GM23338 (cell line): Measurements from ENCODE around the gene OR10AD1. TPM values are rescaled to one million over a fixed set of nuclear protein-coding genes. Genes with fewer than 3 reads are reported as not detected.
"Not testable (repeated sequence)": the region's sequence is repeated elsewhere in the genome, so short reads cannot be mapped to it uniquely, and the experiment has no call there.

ENCODE experiments used
- ATAC-seq: fragments of 200-7000 bp; cut with Tn5 transposase; 3 replicates; pipeline ENCODE4 v1.9.1; 2020
- DNase-seq: peaks from one replicate; pipeline ENCODE4 v3.0.0-alpha.2; 2015; ENCODE audit warnings: low spot score
- H2AFZ ChIP-seq: fragments of 200-600 bp; sonication (generic); 2 replicates; pipeline ENCODE4 v1.8.0; 2016; ENCODE audit warnings: antibody characterized with exemption, mild to moderate bottlenecking, moderate library complexity
- H3F3A ChIP-seq: fragments of 200-600 bp; sonication (generic); replicated peaks from 2 replicates; pipeline ENCODE4 v1.8.0; 2017; ENCODE audit warnings: antibody characterized with exemption, mixed run types, low read depth
- H3K27ac ChIP-seq: fragments of 200-600 bp; sonication (generic); 2 replicates; pipeline ENCODE4 v1.6.1; 2016; ENCODE audit warnings: low read depth
- H3K27me3 ChIP-seq: fragments of 200-600 bp; sonication (generic); 2 replicates; pipeline ENCODE4 v1.8.0; 2016; ENCODE audit warnings: mild to moderate bottlenecking, mixed run types, moderate library complexity; ENCODE audit not compliant: insufficient read depth
- H3K36me3 ChIP-seq: fragments of 200-600 bp; sonication (generic); 2 replicates; pipeline ENCODE4 v1.8.0; 2016; ENCODE audit warnings: mild to moderate bottlenecking; ENCODE audit not compliant: insufficient read depth
- H3K4me1 ChIP-seq: fragments of 200-600 bp; sonication (generic); 2 replicates; pipeline ENCODE4 v1.8.0; 2016; ENCODE audit warnings: mild to moderate bottlenecking, moderate library complexity; ENCODE audit not compliant: insufficient read depth
- H3K4me2 ChIP-seq: fragments of 200-600 bp; sonication (generic); 2 replicates; pipeline ENCODE4 v1.7.1; 2017; ENCODE audit warnings: mixed run types
- H3K4me3 ChIP-seq: fragments of 200-600 bp; sonication (generic); 2 replicates; pipeline ENCODE4 v1.6.1; 2016; ENCODE audit warnings: mixed run types
- H3K79me2 ChIP-seq: fragments of 200-600 bp; sonication (generic); replicated peaks from 2 replicates; pipeline ENCODE4 v1.8.0; 2017; ENCODE audit warnings: mild to moderate bottlenecking; ENCODE audit not compliant: insufficient read depth
- H3K9me2 ChIP-seq: fragments of 200-600 bp; sonication (generic); 2 replicates; pipeline ENCODE4 v1.8.0; 2017; ENCODE audit not compliant: insufficient read depth
- H4K20me1 ChIP-seq: fragments of 200-600 bp; sonication (generic); replicated peaks from 2 replicates; pipeline ENCODE4 v1.8.0; 2017; ENCODE audit warnings: mild to moderate bottlenecking; ENCODE audit not compliant: insufficient read depth
- H3K27ac Mint-ChIP-seq: 2 replicates; pipeline ENCODE4 v1.8.0; 2020; ENCODE audit warnings: inconsistent platforms, mild to moderate bottlenecking, moderate library complexity, mixed read lengths
- H3K27me3 Mint-ChIP-seq: 3 replicates; pipeline ENCODE4 v1.8.0; 2022; ENCODE audit warnings: low read depth, mild to moderate bottlenecking, moderate library complexity, mixed read lengths, inconsistent platforms; ENCODE audit not compliant: insufficient read depth, poor library complexity
- H3K36me3 Mint-ChIP-seq: 3 replicates; pipeline ENCODE4 v1.8.0; 2021; ENCODE audit warnings: low read depth, mild to moderate bottlenecking, inconsistent platforms, moderate library complexity, mixed read lengths
- H3K4me1 Mint-ChIP-seq: 3 replicates; pipeline ENCODE4 v1.8.0; 2020; ENCODE audit warnings: mild to moderate bottlenecking, inconsistent platforms, mixed read lengths
- H3K4me3 Mint-ChIP-seq: 3 replicates; pipeline ENCODE4 v1.8.0; 2021; ENCODE audit warnings: moderate library complexity, mild to moderate bottlenecking, inconsistent platforms, mixed read lengths
- H3K9me3 Mint-ChIP-seq: 3 replicates; pipeline ENCODE4 v1.8.0; 2020; ENCODE audit warnings: moderate library complexity, mild to moderate bottlenecking, inconsistent platforms, mixed read lengths
- CREB1 ChIP-seq: fragments of 250-450 bp; sonication (Bioruptor Pico); IDR thresholded peaks from 2 replicates; pipeline ENCODE4 v1.5.0; 2020; ENCODE audit warnings: low read depth, mild to moderate bottlenecking, moderate library complexity
- polyA plus RNA-seq: library from polyadenylated mRNA; unstranded; fragments of >200 nt; fragmentation: Nextera tagmentation; extraction: Ambion mirVana; gene quantifications from 2 replicates; pipeline ENCODE4 v1.2.1, GENCODE V29; 2016
- total RNA-seq: library from RNA; depleted of rRNA; stranded (reverse); fragments of >200 nt; shearing (Covaris generic); gene quantifications from 2 replicates; pipeline ENCODE4 v1.2.3, GENCODE V29; 2014
- TF ChIP-seq, protein P1 (sequence below): fragments of 250-450 bp; sonication (Bioruptor Pico); IDR thresholded peaks from 2 replicates; pipeline ENCODE4 v1.5.0; 2020; ENCODE audit warnings: mild to moderate bottlenecking, moderate library complexity
- TF ChIP-seq, protein P2 (sequence below): IDR thresholded peaks from one replicate; pipeline ENCODE4 v1.6.1; 2018; ENCODE audit warnings: antibody characterized with exemption; ENCODE audit not compliant: unreplicated experiment
- TF ChIP-seq, protein P3 (sequence below): IDR thresholded peaks from 2 replicates; pipeline ENCODE4 v1.6.1; 2016; ENCODE audit warnings: antibody characterized with exemption

Gene OR10AD1
- total and polyA plus RNA-seq, 2 experiments from 2014 or later: not detected

DNA sequence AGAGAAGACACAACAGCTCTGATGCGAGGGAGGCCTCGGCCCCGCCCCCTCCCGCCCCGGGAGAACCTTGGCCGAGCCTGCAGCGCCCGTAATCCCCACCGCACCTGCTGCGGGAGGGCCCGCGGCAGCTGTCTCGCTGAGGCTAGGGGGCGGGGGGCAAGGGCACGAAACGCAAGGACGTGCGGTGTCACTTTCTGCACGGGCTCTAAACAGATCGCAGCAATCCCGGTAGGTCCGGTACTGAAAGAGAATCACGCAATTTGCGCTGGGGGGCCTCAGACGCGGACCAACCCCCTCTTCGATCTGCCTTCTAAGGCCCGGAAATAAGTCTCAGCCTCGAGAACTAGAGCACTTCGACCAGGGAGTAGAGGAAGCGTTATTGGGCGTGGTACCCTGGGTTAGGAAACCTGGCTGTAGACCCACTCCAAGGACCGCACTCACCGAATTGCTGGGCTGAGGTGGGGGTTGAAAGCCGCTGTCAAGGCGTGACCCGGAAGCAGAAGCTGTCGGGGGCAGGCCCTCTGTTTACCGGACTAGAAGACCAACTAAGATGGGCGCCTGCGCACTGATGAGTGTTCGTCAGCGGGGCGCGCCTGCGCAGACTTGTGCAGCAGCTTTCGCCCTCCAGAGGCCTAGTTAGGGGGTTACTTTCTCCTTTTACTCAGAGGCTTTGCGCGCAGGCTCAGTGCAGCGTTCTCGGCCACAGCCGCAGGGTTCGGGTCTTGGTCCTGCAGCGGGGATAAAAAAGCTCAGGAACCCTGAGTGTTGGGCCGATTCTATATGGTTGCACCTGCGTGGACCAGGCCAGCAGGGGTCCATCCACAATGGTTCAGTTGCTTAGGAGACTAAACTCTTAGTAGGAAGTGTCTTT, 45.8 kb downstream of the OR10AD1 start, which contains the start of gene ASB8 (continued):
- TF ChIP-seq, protein P1, sequence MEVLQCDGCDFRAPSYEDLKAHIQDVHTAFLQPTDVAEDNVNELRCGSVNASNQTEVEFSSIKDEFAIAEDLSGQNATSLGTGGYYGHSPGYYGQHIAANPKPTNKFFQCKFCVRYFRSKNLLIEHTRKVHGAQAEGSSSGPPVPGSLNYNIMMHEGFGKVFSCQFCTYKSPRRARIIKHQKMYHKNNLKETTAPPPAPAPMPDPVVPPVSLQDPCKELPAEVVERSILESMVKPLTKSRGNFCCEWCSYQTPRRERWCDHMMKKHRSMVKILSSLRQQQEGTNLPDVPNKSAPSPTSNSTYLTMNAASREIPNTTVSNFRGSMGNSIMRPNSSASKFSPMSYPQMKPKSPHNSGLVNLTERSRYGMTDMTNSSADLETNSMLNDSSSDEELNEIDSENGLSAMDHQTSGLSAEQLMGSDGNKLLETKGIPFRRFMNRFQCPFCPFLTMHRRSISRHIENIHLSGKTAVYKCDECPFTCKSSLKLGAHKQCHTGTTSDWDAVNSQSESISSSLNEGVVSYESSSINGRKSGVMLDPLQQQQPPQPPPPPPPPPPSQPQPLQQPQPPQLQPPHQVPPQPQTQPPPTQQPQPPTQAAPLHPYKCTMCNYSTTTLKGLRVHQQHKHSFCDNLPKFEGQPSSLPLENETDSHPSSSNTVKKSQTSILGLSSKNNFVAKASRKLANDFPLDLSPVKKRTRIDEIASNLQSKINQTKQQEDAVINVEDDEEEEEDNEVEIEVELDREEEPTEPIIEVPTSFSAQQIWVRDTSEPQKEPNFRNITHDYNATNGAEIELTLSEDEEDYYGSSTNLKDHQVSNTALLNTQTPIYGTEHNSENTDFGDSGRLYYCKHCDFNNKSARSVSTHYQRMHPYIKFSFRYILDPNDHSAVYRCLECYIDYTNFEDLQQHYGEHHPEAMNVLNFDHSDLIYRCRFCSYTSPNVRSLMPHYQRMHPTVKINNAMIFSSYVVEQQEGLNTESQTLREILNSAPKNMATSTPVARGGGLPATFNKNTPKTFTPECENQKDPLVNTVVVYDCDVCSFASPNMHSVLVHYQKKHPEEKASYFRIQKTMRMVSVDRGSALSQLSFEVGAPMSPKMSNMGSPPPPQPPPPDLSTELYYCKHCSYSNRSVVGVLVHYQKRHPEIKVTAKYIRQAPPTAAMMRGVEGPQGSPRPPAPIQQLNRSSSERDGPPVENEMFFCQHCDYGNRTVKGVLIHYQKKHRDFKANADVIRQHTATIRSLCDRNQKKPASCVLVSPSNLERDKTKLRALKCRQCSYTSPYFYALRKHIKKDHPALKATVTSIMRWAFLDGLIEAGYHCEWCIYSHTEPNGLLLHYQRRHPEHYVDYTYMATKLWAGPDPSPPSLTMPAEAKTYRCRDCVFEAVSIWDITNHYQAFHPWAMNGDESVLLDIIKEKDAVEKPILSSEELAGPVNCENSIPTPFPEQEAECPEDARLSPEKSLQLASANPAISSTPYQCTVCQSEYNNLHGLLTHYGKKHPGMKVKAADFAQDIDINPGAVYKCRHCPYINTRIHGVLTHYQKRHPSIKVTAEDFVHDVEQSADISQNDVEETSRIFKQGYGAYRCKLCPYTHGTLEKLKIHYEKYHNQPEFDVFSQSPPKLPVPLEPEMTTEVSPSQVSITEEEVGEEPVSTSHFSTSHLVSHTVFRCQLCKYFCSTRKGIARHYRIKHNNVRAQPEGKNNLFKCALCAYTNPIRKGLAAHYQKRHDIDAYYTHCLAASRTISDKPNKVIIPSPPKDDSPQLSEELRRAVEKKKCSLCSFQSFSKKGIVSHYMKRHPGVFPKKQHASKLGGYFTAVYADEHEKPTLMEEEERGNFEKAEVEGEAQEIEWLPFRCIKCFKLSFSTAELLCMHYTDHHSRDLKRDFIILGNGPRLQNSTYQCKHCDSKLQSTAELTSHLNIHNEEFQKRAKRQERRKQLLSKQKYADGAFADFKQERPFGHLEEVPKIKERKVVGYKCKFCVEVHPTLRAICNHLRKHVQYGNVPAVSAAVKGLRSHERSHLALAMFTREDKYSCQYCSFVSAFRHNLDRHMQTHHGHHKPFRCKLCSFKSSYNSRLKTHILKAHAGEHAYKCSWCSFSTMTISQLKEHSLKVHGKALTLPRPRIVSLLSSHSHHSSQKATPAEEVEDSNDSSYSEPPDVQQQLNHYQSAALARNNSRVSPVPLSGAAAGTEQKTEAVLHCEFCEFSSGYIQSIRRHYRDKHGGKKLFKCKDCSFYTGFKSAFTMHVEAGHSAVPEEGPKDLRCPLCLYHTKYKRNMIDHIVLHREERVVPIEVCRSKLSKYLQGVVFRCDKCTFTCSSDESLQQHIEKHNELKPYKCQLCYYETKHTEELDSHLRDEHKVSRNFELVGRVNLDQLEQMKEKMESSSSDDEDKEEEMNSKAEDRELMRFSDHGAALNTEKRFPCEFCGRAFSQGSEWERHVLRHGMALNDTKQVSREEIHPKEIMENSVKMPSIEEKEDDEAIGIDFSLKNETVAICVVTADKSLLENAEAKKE (CRISPR knock-in tag): no peak

DNA sequence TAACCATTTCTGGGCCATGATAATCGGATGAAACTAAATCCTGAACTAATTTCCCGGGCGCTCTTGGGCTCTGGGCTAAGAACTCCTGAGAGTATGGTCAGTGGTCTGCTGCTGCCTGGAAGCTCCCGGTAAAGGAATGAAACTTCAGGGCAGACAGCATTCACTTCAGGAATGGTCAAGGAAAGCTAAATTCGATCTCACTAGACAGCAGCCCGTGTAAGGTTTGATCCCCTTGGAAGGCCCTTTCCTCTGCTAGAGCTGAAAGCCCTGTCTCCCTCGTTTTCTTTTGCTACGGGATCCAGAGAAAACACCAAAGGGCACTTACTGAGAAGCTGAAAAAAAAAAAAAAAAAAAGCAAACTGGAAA, 46.5 kb downstream of the OR10AD1 start:
- no peaks in the 10 kb centered on the region for H3K27me3 ChIP-seq
- Mint-ChIP-seq H3K4me1 (peaks cover 13% of the 10 kb centered on the region), H3K4me3 (peak overlapping the region; percentile 95), H3K27ac (0 out of 2 replicates have a peak overlapping the region, but pooled peaks have one; percentile 45), H3K9me3 (no peaks in the 10 kb centered on the region), H3K27me3 (peaks cover 5% of the 10 kb centered on the region), H3K36me3 (no peaks in the 10 kb centered on the region; the same call in 2 of the 3 replicates)
- H2AFZ ChIP-seq: peak overlapping the region; percentile 86
- ATAC-seq (peak; percentile 11), DNase-seq (no peak)
- H3K9me2 ChIP-seq: no peaks in the 10 kb centered on the region
- H3K79me2 ChIP-seq: no peaks in the 10 kb centered on the region
- peak overlapping the region; percentile 78 for H3K4me2 ChIP-seq
- TF ChIP-seq, protein P2, sequence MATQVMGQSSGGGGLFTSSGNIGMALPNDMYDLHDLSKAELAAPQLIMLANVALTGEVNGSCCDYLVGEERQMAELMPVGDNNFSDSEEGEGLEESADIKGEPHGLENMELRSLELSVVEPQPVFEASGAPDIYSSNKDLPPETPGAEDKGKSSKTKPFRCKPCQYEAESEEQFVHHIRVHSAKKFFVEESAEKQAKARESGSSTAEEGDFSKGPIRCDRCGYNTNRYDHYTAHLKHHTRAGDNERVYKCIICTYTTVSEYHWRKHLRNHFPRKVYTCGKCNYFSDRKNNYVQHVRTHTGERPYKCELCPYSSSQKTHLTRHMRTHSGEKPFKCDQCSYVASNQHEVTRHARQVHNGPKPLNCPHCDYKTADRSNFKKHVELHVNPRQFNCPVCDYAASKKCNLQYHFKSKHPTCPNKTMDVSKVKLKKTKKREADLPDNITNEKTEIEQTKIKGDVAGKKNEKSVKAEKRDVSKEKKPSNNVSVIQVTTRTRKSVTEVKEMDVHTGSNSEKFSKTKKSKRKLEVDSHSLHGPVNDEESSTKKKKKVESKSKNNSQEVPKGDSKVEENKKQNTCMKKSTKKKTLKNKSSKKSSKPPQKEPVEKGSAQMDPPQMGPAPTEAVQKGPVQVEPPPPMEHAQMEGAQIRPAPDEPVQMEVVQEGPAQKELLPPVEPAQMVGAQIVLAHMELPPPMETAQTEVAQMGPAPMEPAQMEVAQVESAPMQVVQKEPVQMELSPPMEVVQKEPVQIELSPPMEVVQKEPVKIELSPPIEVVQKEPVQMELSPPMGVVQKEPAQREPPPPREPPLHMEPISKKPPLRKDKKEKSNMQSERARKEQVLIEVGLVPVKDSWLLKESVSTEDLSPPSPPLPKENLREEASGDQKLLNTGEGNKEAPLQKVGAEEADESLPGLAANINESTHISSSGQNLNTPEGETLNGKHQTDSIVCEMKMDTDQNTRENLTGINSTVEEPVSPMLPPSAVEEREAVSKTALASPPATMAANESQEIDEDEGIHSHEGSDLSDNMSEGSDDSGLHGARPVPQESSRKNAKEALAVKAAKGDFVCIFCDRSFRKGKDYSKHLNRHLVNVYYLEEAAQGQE: no peak
- TF ChIP-seq, protein P3, sequence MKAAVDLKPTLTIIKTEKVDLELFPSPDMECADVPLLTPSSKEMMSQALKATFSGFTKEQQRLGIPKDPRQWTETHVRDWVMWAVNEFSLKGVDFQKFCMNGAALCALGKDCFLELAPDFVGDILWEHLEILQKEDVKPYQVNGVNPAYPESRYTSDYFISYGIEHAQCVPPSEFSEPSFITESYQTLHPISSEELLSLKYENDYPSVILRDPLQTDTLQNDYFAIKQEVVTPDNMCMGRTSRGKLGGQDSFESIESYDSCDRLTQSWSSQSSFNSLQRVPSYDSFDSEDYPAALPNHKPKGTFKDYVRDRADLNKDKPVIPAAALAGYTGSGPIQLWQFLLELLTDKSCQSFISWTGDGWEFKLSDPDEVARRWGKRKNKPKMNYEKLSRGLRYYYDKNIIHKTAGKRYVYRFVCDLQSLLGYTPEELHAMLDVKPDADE: no peak
- no peak for TF ChIP-seq CREB1 (CRISPR knock-in tag)
- peak overlapping the region; percentile 73 for H3K4me3 ChIP-seq
- no peaks in the 10 kb centered on the region for H3K36me3 ChIP-seq
- H3K27ac ChIP-seq: 0 out of 2 replicates have a peak overlapping the region, but pooled peaks have one; percentile 79
- H3K4me1 ChIP-seq: peaks cover 7% of the 10 kb centered on the region; the same call in 1 of the 2 replicates
- H4K20me1 ChIP-seq: no peaks in the 10 kb centered on the region
- no peaks in the 10 kb centered on the region for H3F3A ChIP-seq

DNA sequence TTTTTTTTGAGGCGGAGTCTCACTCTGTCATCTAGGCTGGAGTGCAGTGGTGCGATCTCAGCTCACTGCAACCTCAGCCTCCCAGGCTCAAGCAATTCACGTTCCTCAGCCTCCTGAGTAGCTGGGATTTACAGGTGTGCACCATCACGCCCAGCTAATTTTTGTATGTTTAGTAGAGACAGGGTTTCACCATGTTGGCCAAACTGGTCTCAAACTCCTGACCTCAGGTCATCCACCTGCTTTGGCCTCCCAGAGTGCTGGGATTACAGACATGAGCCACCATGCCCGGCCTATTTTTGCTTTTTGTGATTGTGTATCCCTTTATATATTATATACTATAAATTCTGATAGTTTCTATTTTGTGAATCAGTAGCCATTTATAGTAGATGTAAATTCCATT, 47.3 kb downstream of the OR10AD1 start:
- H3K36me3 Mint-ChIP-seq, H3K4me3 ChIP-seq, H3K27ac Mint-ChIP-seq, H3K27me3 ChIP-seq, H2AFZ ChIP-seq, H3K4me2 ChIP-seq, H3K79me2 ChIP-seq, H4K20me1 ChIP-seq, H3K4me3 Mint-ChIP-seq, DNase-seq, H3K9me3 Mint-ChIP-seq, H3K27me3 Mint-ChIP-seq, H3K36me3 ChIP-seq, H3K27ac ChIP-seq, H3F3A ChIP-seq, H3K9me2 ChIP-seq, ATAC-seq, H3K4me1 ChIP-seq: not testable (repeated sequence)
- peaks cover 13% of the 10 kb centered on the region for H3K4me1 Mint-ChIP-seq
